SK-N-SH treated with all-trans-retinoic acid at 6 μM for 48 hours (cell line): ENCODE data around the gene RIN3.

Experiments used
- ATAC-seq: fragments of 200-7000 bp; cut with Tn5 transposase; 3 replicates; pipeline ENCODE4 v1.9.1; 2020; ENCODE audit warnings: mild to moderate bottlenecking, moderate library complexity
- ARNTL ChIP-seq: fragments of 450-650 bp; formaldehyde crosslinking; IDR thresholded peaks from 2 replicates; pipeline ENCODE4 v1.5.0; 2020; ENCODE audit warnings: low read depth, mild to moderate bottlenecking, moderate library complexity, borderline replicate concordance
- BACH2 ChIP-seq: fragments of 250-450 bp; sonication (Bioruptor Pico); IDR thresholded peaks from 2 replicates; pipeline ENCODE4 v1.9.0; 2021; ENCODE audit warnings: mild to moderate bottlenecking, borderline replicate concordance
- CREB5 ChIP-seq: fragments of 250-450 bp; sonication (Bioruptor Pico); IDR thresholded peaks from 2 replicates; pipeline ENCODE4 v1.5.1; 2020; ENCODE audit warnings: low read depth, mild to moderate bottlenecking, moderate library complexity
- CSDC2 ChIP-seq: fragments of 250-450 bp; sonication (Bioruptor Pico); IDR thresholded peaks from 2 replicates; pipeline ENCODE4 v1.5.0; 2020; ENCODE audit warnings: mild to moderate bottlenecking, moderate library complexity
- ESRRG ChIP-seq: fragments of 250-450 bp; sonication (Bioruptor Pico); IDR thresholded peaks from 2 replicates; pipeline ENCODE4 v1.6.1; 2021; ENCODE audit warnings: mild to moderate bottlenecking
- GLIS3 ChIP-seq: fragments of 250-450 bp; sonication (Bioruptor Pico); IDR thresholded peaks from 2 replicates; pipeline ENCODE4 v1.5.0; 2020; ENCODE audit warnings: mild to moderate bottlenecking, moderate library complexity
- ISL1 ChIP-seq: fragments of 250-450 bp; sonication (Bioruptor Pico); IDR thresholded peaks from 2 replicates; pipeline ENCODE4 v2.1.2; 2022; ENCODE audit warnings: mild to moderate bottlenecking, moderate library complexity
- POU6F1 ChIP-seq: fragments of 250-450 bp; sonication (Bioruptor Pico); IDR thresholded peaks from 2 replicates; pipeline ENCODE4 v1.8.0; 2021; ENCODE audit warnings: low read depth, mild to moderate bottlenecking, moderate library complexity, borderline replicate concordance
- PPARA ChIP-seq: fragments of 250-450 bp; sonication (Bioruptor Pico); IDR thresholded peaks from 2 replicates; pipeline ENCODE4 v1.5.0; 2020; ENCODE audit warnings: mild to moderate bottlenecking, borderline replicate concordance
- TOX ChIP-seq: fragments of 250-450 bp; sonication (Bioruptor Pico); IDR thresholded peaks from 2 replicates; pipeline ENCODE4 v1.8.0; 2021; ENCODE audit warnings: mild to moderate bottlenecking, moderate library complexity, borderline replicate concordance
- TSHZ2 ChIP-seq: fragments of 250-450 bp; sonication (Bioruptor Pico); IDR thresholded peaks from 2 replicates; pipeline ENCODE4 v1.5.0; 2020; ENCODE audit warnings: mild to moderate bottlenecking, moderate library complexity
- ZC3H10 ChIP-seq: fragments of 250-450 bp; sonication (Bioruptor Pico); IDR thresholded peaks from 2 replicates; pipeline ENCODE4 v1.5.1; 2021; ENCODE audit warnings: mild to moderate bottlenecking, moderate library complexity
- ZFP30 ChIP-seq: fragments of 450-650 bp; formaldehyde crosslinking; IDR thresholded peaks from 2 replicates; pipeline ENCODE4 v1.5.0; 2022; ENCODE audit warnings: mild to moderate bottlenecking, moderate library complexity
- ZNF565 ChIP-seq: fragments of 450-650 bp; formaldehyde crosslinking; conservative IDR thresholded peaks from 2 replicates; pipeline ENCODE4 v1.5.0; 2020; ENCODE audit warnings: low read depth, mild to moderate bottlenecking, moderate library complexity
- ZNF70 ChIP-seq: fragments of 450-650 bp; formaldehyde crosslinking; IDR thresholded peaks from 2 replicates; pipeline ENCODE4 v1.5.0; 2020; ENCODE audit warnings: mild to moderate bottlenecking, moderate library complexity
- ZNF8 ChIP-seq: fragments of 450-650 bp; formaldehyde crosslinking; IDR thresholded peaks from 2 replicates; pipeline ENCODE4 v1.5.0; 2020; ENCODE audit warnings: mild to moderate bottlenecking, moderate library complexity
- TF ChIP-seq, protein P1 (sequence below): fragments of 250-450 bp; sonication (Bioruptor Pico); IDR thresholded peaks from 2 replicates; pipeline ENCODE4 v1.8.0; 2020; ENCODE audit warnings: mild to moderate bottlenecking, moderate library complexity, borderline replicate concordance

Gene RIN3

DNA sequence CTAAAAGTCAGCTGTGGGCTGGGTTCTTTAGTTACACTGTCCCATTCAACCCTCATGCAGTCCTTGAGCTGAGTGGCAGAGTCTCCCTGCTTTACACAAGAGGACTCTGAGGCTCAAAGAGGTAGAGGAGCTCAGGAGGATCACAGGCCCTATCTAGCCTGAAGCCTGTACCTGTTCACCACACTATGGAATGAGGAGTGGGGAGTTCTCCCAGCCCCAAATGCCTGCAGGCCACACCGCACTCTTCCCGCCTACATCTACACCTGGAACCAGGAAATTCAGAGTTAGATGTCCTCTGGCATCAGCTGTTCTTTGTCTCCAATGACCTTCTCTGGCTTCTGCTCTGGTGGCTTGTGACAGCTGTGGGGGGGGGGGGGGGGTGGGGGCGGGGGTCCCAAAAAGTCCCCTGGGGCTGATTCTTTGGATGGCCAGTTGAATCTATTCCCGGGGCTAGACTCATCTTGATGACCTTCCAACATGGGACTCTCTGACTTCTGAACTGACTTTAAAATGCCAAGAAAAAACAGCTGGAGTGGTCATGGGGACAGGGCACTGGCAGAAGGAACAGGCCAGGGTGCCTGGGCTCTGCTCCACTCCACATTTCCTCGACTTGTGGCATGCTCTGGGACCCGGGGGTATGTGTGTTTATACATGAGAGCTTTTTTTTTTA is 30.6 kb downstream of the RIN3 start:
- TF ChIP-seq ZFP30, result no peak
- TF ChIP-seq ZNF565, result no peak
- TF ChIP-seq ZNF70 (CRISPR knock-in tag), result no peak
- no peak for TF ChIP-seq PPARA (CRISPR knock-in tag)
- no peak for TF ChIP-seq POU6F1 (CRISPR knock-in tag)
- TF ChIP-seq TSHZ2 (CRISPR knock-in tag), result no peak
- TF ChIP-seq BACH2 (CRISPR knock-in tag), result no peak
- TF ChIP-seq ZC3H10 (CRISPR knock-in tag), result no peak
- TF ChIP-seq, protein P1, sequence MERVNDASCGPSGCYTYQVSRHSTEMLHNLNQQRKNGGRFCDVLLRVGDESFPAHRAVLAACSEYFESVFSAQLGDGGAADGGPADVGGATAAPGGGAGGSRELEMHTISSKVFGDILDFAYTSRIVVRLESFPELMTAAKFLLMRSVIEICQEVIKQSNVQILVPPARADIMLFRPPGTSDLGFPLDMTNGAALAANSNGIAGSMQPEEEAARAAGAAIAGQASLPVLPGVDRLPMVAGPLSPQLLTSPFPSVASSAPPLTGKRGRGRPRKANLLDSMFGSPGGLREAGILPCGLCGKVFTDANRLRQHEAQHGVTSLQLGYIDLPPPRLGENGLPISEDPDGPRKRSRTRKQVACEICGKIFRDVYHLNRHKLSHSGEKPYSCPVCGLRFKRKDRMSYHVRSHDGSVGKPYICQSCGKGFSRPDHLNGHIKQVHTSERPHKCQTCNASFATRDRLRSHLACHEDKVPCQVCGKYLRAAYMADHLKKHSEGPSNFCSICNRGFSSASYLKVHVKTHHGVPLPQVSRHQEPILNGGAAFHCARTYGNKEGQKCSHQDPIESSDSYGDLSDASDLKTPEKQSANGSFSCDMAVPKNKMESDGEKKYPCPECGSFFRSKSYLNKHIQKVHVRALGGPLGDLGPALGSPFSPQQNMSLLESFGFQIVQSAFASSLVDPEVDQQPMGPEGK (CRISPR knock-in tag), result no peak
- no peak for ATAC-seq

GRCh38 chr14:92546347-92547053 is 32.9 kb downstream of the RIN3 start:
- ATAC-seq, result peak; percentile 33
- TF ChIP-seq ZNF70 (CRISPR knock-in tag), result no peak
- no peak for TF ChIP-seq ISL1
- no peak for TF ChIP-seq POU6F1 (CRISPR knock-in tag)
- TF ChIP-seq GLIS3 (CRISPR knock-in tag), result no peak
- TF ChIP-seq ESRRG (CRISPR knock-in tag), result no peak

- TF ChIP-seq ISL1 (no peak), GLIS3 (CRISPR knock-in tag) (no peak), ARNTL (CRISPR knock-in tag) (no peak), TOX (CRISPR knock-in tag) (no peak), POU6F1 (CRISPR knock-in tag) (no peak), CSDC2 (CRISPR knock-in tag) (no peak), TSHZ2 (CRISPR knock-in tag) (no peak), CREB5 (CRISPR knock-in tag) (no peak), ZNF8 (CRISPR knock-in tag) (no peak), ESRRG (CRISPR knock-in tag) (no peak)
- TF ChIP-seq, protein P1 (CRISPR knock-in tag), result no peak
- TF ChIP-seq, all 23 proteins: peak for 0
- no peak for ATAC-seq
Observed at GRCh38 chr14:92549105-92549858, 35.7 kb downstream of the RIN3 start.
